NCI-H2107 treated with DMSO at 0.1 percent for 48 hours (cell line): ENCODE results near the gene RNU7-1.

ENCODE experiments used
- DNase-seq: peaks from one replicate; lab custom pipeline; 2025; ENCODE audit not compliant: unreplicated experiment; lab: John Stamatoyannopoulos, UW

Gene RNU7-1

GRCh38 chr12:6952121-6952862 is 8.7 kb downstream of the RNU7-1 start:
- no peak for DNase-seq

- no peak for DNase-seq
Observed at GRCh38 chr12:6952863-6953441, 9.3 kb downstream of the RNU7-1 start.

- no peak for DNase-seq
Observed at GRCh38 chr12:6953442-6954315, 10.1 kb downstream of the RNU7-1 start.

GRCh38 chr12:6954316-6955107 is 10.9 kb downstream of the RNU7-1 start:
- no peak for DNase-seq

GRCh38 chr12:6955108-6956020 is 11.7 kb downstream of the RNU7-1 start:
- no peak for DNase-seq

- DNase-seq: no peak
Observed at GRCh38 chr12:6956021-6956727, 12.6 kb downstream of the RNU7-1 start.

GRCh38 chr12:6957151-6957701 is 13.6 kb downstream of the RNU7-1 start:
- no peak for DNase-seq

GRCh38 chr12:6957741-6958608 is 14.4 kb downstream of the RNU7-1 start:
- DNase-seq: no peak

GRCh38 chr12:6958609-6959057 is 15.0 kb downstream of the RNU7-1 start:
- no peak for DNase-seq

- no peak for DNase-seq
Observed at GRCh38 chr12:6959058-6959804, 15.6 kb downstream of the RNU7-1 start.

GRCh38 chr12:6959805-6960592 is 16.4 kb downstream of the RNU7-1 start:
- no peak for DNase-seq

GRCh38 chr12:6960593-6961277 is 17.1 kb downstream of the RNU7-1 start:
- DNase-seq: no peak

GRCh38 chr12:6961278-6961694 is 17.7 kb downstream of the RNU7-1 start:
- DNase-seq: no peak

GRCh38 chr12:6961695-6962284 is 18.2 kb downstream of the RNU7-1 start:
- DNase-seq: peak; percentile 93

GRCh38 chr12:6962285-6963015 is 18.8 kb downstream of the RNU7-1 start:
- DNase-seq: peak; percentile 93
